Endothelial cell of umbilical vein (primary cell): Measurements from ENCODE around the gene SCGB2B2.

Experiments used
- EZH2 ChIP-seq: IDR thresholded peaks from 2 replicates; pipeline ENCODE4 v1.6.1; 2012; ENCODE audit warnings: borderline replicate concordance, low read depth, mild to moderate bottlenecking, moderate library complexity, low read length, inconsistent platforms; ENCODE audit not compliant: severe bottlenecking
- FOS ChIP-seq: IDR thresholded peaks from 2 replicates; pipeline ENCODE4 v1.6.1; 2011; ENCODE audit warnings: mild to moderate bottlenecking, low read length, moderate library complexity, borderline replicate concordance; ENCODE audit not compliant: insufficient read depth
- GATA2 ChIP-seq: IDR thresholded peaks from 2 replicates; pipeline ENCODE4 v1.7.0; 2011; ENCODE audit warnings: low read depth, mild to moderate bottlenecking, moderate library complexity, mixed read lengths, low read length; ENCODE audit not compliant: insufficient read length, insufficient read depth
- JUN ChIP-seq: IDR thresholded peaks from 2 replicates; pipeline ENCODE4 v1.6.1; 2011; ENCODE audit warnings: borderline replicate concordance, low read depth; ENCODE audit not compliant: insufficient read length, insufficient read depth
- MYC ChIP-seq: IDR thresholded peaks from one replicate; pipeline ENCODE4 v1.6.1; 2011; ENCODE audit warnings: mild to moderate bottlenecking, low read depth, low read length
- POLR2A ChIP-seq: IDR thresholded peaks from 2 replicates; pipeline ENCODE4 v1.6.1; 2012; ENCODE audit warnings: low read depth, mild to moderate bottlenecking, control low read depth, low read length
- POLR2AphosphoS5 ChIP-seq: IDR thresholded peaks from 2 replicates; pipeline ENCODE4 v1.6.1; 2012; ENCODE audit warnings: low read depth, mild to moderate bottlenecking, control low read depth, low read length, moderate library complexity; ENCODE audit not compliant: insufficient read depth
- TF ChIP-seq, protein P1 (sequence below), 2 donors: IDR thresholded peaks; 1 replicate in 1 of 2; 2 replicates in 1 of 2; pipeline ENCODE4 v1.5.1; 2011; ENCODE audit warnings: low read length in 2 of 2, mild to moderate bottlenecking in 2 of 2, moderate library complexity in 2 of 2, control low read depth in 1 of 2, inconsistent platforms in 1 of 2, low read depth in 1 of 2; ENCODE audit not compliant: insufficient read depth in 1 of 2; ENCODE audit errors: extremely low read depth in 1 of 2
- TF ChIP-seq, protein P2 (sequence below): IDR thresholded peaks from 2 replicates; pipeline ENCODE4 v1.6.1; 2011; ENCODE audit not compliant: insufficient read depth, insufficient read length

DNA sequence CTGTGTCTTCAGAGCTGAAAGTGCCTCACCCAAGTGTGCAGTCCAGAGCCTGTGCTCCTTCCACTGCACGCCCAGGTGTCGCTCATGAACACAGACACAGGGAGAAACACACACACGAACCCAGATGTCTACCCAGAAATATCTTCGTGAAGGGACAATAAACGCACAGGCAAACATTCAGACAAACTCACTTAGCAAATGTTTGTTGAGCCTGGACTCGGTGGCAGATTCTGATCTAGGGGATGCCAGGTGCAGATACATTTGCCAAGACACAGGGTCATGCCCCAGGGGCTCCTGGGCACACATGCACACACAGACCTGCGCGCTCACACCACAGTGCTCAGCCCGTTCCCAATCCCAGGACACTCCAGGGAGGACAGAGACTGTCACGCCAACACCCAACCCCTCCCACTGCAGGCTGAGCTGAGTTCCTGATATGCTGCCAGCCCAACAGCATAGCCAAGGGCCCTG is 31.9 kb downstream of the SCGB2B2 start:
- TF ChIP-seq, protein P1, sequence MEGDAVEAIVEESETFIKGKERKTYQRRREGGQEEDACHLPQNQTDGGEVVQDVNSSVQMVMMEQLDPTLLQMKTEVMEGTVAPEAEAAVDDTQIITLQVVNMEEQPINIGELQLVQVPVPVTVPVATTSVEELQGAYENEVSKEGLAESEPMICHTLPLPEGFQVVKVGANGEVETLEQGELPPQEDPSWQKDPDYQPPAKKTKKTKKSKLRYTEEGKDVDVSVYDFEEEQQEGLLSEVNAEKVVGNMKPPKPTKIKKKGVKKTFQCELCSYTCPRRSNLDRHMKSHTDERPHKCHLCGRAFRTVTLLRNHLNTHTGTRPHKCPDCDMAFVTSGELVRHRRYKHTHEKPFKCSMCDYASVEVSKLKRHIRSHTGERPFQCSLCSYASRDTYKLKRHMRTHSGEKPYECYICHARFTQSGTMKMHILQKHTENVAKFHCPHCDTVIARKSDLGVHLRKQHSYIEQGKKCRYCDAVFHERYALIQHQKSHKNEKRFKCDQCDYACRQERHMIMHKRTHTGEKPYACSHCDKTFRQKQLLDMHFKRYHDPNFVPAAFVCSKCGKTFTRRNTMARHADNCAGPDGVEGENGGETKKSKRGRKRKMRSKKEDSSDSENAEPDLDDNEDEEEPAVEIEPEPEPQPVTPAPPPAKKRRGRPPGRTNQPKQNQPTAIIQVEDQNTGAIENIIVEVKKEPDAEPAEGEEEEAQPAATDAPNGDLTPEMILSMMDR (IDR thresholded peaks at IDR 0.05; ENCODE audit: extremely low read depth in 1 of 2, insufficient read depth in 1 of 2, low read depth in 1 of 2, low read length in 2 of 2) = no peak
- no peak for TF ChIP-seq POLR2A
- TF ChIP-seq POLR2AphosphoS5 = no peak
- no peak for TF ChIP-seq EZH2
- TF ChIP-seq MYC = no peak
- TF ChIP-seq FOS = no peak
- no peak for TF ChIP-seq JUN
- TF ChIP-seq, protein P2, sequence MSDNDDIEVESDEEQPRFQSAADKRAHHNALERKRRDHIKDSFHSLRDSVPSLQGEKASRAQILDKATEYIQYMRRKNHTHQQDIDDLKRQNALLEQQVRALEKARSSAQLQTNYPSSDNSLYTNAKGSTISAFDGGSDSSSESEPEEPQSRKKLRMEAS = no peak
- TF ChIP-seq GATA2 = no peak
